Measurements from ENCODE around the gene ANXA3.

The ANXA3 gene

DNA sequence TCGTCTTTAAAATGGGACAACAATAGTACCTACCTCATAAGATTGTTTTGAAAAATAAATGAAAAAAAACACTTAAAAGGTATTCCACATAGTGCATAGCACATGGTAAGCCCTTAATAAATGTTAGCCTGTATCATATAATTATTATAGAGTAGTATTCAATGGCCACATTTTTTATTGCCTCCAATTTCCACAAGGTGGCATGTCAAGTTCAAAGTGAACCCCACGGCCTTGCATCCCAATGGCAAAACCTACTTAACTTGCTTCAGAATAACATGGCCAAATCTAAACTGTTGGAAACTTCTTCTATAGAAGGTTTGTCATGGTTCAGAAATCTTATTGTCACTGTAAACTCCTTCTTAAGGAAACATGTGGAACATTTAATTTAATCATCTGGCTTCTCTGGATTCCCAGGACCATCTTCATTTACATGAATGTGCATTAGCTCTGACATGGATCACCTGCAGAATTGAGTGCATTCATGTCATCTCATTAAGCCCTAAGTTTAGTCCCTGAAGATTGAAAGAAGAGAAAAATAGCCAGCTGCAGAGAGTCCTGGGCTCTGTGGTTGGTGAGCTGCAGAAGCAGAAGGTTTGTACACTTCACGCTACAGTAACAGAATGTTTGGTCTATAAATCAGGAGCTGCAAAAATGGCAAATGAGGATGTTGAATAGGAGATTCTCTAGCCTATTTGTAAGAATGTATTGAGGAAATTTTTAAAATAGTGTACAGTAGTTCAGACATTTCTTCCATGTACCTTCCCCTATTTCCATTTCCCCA is 61.0 kb downstream of the ANXA3 start:
- DNase-seq = peak; percentile 27 to 34

DNA sequence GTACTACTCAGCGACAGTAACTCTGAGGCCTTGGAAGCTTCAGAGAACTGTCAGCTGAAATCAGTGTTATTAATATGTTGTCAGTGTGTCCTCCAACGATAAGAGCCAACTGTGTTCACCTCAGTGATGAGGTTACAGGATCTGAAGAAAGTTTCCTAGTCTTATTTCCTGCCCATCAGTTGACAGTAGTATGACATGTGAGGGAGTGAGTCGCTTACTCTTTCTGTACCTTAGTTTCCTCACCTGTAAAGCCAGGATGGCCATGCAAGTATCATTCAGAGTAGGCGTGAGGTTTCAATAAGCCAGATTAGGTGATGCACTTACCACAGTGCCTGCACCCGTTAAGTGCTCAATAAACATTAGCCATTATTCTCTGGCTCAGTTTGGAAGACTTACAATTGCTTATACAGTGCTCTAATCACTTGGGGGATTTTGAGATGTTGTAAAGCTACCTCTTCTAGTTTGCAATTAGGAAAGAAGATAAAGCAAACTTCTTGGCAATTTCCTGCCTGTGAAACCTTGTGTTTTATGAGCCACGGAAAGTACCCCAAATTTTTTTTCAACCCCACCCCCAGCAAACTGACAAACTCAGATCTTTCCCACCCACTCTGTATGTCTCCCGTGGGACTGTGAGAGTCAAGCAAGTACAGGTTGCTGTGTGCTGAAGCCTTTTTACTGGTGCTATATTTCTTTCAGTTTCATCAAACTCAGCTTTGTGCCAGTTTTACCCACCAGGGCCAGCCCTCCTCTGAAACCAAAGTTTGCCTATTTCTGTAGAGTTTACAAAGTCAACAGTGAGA is 62.2 kb downstream of the ANXA3 start:
- peak in 1 of 2 donors; percentile 31 for DNase-seq

DNA sequence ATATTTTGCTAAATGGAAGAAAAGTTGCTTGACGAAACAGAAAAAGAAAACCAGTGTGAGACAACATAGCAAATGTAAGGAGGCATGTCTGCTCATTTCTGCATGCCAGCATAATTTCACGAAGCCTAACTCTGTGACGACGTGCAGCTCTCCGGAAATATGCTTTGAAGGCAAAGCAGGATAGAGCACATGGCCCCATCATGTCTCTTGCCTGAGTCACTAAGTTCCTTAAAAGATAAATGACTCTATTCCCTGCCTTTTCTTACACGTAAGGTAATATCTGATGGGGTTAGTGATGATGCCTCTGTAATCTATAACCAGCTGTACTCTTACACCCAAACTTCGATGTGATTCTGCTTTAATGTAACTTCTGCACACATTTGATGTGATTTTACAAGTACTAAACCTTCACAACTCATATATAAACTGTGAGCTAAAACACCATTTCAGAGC is 64.5 kb downstream of the ANXA3 start:
- DNase-seq = no peak

DNA sequence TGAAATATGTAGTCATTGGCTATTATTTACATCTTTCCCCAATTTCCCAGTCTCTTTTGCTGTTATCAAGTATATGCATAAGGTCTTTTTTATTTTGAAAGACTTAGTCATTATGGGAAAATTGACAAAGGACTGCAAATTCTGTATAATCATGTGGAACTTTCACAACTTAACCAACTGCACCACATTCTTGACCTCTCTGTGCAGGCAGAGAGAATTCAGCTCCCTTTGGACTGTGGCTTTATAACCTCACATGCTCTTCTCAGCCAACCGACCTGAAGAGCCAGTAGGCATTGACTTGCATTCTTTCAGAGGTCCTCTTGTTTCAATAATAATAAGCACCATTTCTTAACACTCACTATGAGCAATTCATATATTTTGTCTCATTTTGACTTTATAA is 66.9 kb downstream of the ANXA3 start:
- DNase-seq = no peak

DNA sequence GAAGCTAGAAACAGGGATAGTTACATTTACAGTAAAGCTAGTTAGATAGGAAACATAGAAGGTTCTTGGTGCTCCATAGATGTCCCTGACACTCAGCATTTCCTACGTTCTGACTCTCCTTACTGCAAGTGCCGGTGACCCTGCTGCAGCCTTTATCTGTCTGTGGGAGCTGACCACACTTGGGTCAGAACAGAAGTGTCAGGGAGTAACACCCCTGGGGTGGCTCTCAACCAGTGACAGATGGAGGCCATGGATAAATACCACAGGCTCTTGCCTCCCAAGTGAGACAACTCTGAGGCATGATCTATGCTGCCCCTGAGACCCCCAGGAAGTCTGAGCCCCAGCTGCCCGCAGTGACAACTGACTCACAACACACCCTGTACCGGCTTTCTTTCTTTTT is 69.8 kb downstream of the ANXA3 start:
- no peak for DNase-seq

DNA sequence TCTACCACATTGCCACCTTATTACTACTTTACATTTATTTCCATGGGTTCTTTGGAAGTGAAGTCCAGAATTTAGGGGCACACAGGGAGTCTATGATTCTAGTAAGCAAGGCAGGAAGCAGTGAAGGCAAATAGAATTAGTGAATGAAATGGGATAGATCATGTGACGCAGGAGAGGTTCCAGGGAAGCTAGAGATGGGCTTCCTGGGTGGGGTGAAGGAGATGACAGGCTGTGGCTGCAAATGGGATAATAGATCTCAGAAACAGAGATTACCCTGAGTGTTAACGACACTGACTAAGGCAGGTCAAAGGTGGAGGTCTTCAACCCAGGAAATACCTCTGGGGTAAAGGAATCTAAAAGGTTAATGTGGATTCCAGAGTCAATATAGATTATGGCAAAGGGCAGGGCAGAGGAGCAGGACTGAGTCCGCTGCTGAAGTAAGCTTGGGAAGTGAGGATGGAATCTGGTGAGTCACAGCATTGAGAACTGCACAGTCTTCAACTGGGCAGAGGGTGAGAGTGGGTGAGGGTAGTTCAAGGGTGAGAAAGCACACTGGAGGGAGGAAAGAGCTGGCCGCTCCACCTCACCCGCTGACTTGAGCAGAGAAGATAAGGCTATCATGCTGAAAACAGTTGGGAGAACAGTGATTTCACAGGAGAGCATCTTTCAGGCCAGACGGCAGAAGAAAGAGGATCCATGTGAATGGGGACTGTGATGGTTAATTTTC is 70.8 kb downstream of the ANXA3 start:
- no peak for DNase-seq

DNA sequence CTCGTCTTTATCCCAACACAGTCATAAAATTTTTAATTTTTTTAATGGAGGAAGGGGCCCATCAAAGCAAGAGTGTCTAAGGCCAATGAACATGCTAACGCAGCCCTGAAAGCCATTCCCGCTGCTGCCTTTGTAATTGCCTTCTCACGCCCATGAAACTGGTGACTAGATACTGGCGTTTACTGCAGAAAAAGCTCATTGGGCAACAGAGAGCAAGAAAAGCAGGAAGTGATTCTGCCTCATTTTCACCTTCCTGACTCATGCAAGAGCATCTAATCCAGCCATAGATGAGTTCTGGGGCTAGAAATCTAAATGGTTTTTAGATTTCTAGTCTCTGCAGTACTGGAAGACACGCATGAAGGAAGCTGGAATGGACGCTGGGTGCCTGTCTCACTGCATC is 72.5 kb downstream of the ANXA3 start:
- no peak for DNase-seq

DNA sequence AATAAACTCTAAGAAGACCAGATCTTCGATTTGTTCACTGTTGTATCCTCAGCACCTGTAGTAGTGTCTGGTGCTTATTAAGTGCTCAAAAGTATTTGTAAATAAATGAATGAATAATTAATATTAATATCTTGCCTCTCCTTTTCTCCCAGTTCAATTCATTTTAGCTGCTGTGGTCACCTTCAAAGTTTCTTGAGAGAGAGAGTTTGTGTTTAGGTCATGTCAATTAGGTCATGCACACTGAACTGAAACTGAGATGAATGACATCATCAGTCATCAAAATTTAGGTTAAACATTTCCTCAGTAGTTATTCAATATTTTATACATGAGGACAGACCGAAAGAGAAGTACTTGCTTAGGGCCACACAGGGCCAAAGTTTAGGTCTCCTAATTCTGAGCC is 73.5 kb downstream of the ANXA3 start:
- DNase-seq = no peak

DNA sequence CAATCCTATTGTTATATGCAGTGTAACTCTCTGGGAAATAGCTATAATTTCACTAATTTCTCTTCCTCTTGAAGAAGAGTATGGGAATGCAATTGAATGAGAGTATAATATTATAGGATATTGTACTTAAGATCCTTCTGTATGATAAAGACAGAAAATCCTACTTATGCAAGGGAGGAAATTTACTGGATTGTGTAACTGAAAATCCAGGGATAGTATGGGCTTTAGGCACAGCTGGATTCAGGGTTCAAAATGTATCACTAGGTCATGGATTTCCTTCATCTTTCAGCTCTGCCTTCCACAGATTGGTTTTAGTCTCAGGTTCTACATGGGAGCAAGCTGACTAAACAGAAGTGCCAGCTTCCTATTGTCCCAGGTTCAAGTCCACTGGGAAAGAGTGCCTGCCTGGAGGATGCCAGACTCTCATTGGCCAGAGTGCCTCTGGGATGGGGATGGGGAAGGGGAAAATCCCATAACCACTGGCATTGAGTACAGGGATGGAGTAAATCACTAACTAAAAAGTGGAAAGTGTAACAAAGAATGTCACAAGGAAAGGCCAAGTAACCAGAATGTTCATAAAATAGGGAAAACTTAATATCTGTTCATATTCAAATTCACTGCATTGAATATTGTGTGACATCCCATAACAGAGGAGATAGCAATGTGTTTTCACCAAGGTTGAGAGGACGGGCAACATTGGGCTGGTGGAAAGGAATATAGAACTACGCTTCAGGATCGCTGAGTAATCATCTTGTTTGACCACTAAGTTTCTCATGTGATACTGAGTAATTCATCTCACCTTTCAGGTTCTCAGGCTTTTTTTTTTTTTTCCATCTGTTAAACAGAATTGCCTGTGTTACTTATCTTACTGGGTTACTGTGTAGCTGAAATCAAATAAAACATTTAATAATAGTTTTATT is 75.7 kb downstream of the ANXA3 start:
- DNase-seq = no peak

DNA sequence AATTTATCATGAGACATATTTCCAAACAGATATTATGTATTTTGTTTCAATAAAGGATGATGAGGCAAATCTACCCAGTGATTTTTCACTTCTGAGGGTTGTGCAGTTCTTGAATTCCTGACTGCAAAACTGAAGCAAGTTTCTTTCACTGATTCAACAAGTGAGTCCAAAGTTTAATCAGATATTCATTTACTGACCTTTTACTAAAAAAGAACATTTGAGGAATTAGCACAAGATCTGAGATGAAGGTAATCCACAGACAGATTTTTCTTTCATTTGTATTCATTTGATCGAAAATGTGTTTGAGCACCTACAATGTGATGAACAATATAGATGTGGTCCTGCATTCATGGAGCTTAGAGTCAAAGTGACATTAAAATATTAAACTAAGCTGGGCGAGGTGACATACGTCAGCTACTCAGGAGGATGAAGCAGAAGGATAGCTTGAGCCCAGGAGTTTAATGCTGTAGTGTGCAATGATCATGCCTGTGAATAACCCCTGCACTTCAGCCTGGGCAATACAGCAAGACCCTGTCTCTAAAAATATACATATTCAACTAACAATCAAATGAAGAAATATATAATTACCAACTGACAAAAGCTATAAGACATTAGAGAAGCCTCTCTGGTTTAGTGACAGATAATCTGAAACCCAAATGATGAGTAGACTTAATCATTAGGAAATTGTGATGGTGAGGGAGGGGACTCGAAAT is 76.6 kb downstream of the ANXA3 start:
- no peak for DNase-seq

DNA sequence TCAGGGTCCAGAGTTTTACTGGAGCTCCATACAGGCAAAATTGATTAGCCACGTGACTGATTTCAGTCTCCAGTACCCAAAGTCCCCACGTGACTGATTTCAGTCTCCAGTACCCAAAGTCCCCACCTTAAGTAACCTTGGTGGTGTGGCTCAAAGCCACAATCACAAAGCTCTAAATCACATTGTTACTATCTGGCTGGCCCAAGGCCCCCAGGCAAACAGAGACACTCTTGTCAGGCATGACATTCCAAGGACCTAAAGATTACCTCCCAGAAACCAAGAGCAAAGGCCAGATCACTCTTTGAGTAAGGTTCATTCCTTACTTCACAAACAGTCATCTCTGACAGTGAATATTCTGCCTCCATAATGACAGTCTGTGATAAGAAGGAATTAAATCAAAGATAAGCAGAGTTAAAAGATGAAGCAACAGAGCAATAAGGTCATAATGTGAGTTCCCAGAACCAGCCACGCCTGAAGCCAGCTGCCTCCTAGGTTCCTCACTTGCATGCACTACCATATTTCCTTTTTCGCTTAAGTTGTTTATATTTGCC is 78.5 kb downstream of the ANXA3 start:
- peak in 1 of 2 donors; percentile 20 for DNase-seq

DNA sequence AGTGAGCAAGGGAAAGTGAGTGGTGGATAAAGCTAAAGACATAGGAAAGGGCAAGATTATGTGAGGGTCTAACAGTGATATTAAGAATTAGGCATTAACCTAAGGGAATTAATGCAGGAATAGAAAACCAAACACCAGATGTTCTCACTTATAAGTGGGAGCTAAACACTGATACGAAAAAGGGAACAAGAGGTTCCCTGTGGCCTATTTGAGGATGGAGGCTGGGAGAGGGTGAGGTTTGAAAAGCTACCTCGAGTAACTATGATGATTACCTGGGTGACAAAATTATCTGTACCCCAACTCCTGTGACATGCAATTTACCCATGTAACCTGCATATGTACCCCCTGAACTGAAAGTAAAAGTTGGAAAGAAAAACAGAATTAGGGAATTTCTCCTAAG is 79.0 kb downstream of the ANXA3 start:
- DNase-seq = no peak

DNA sequence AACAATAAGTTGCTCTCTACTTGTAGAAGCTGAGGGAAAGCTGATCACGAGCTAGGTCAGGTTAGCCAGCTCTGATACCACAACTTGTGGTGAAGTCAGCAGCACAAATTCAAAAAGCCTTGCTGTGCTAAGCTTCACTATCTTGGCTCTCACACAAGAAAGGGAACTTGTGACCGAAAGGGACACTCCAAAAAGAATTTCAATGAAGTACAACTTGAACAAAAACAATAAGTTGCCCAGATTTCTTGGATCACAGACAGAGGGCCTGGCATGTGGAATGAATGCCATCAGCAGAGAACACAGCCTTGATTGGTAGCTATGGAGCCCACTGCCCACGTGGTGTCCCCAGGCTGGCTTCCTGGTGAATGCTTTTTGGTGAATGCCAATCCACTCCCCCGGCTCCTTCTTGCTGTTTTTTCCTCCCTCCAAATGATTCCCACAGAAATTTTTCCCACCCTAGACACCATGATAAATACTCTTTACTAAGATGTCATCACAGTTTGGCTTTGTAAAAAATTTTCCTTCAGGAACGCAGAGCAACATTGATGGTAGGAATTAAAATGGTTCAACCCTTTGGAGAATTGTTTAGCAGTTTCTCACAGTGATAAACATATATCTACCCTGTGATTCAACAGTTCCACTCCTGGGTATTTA is 82.6 kb downstream of the ANXA3 start:
- no peak for DNase-seq

DNA sequence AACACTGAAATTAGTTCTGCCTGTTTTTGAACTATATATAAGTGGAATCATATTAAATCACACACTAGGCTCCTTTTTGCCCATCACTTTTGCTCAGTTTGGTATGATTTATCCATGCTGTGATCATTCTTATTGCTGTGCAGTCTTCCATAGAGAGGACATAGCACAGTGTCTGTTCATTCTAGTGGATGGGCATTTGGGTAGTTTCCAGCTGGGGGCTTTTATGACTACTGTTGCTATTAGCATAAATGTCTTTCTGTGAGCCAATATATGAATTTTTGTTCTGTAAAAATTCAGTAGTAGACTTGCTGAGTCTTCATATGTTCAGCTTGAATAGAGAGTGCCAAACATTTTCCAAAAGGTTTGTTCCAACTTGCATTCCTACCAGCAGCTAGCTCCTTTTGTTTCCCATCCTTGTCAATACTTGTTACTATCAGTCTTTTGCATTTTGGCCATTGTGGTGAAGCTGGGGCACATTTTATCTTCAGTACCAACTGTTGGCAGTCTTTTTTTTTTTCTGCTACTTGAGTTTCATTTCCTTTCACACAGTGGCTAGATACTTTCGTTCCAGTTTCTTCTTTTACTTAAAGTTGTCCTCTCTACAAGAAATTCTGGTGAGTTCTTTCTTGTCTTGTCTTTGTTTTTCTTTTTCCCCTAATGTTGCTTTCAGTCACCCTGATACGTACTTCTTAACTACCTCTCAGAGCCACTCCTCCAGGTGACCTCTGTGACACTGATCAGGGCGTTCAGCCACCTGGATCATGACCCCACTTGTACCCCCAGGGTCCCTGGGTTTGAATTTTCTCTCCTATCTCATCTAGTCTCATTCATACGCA is 87.0 kb downstream of the ANXA3 start:
- DNase-seq = no peak

DNA sequence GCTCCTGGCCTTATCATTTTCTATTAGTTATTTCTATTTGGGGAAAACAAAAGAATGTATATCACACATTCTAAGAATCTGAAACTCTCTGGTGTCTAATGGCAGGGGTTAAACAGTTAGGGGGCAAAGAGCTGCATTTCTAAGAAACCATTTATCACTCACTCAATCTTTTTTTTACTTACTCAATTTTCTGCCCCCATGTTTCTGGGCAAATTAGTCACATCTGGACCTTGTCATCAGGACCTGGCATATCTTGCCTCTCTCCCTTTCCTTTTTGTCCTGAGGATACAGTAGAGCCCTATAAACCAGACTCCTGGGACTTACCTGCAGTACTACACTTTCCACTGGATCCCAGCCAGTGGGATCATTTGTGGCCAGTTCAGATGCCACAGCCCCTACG is 89.1 kb downstream of the ANXA3 start:
- DNase-seq = no peak

DNA sequence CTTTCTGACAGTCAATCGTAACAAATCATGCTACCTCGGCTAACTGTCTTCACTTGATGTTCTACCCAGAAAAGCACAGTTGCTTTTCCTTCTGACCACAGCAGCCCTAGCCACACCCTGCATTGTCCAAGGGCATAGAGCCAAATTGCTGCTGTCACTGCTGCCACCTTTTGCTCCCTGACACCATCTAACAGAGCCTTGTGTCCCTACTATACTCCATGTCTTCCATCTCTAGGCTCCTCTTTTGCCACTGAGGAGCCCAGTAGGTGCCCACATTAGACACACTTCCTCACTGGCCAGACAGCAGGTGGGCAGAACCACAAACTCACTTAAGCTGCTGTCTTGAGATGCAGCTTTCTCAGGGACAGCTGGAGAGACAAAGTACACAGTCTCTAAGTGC is 91.4 kb downstream of the ANXA3 start:
- DNase-seq = no peak

DNA sequence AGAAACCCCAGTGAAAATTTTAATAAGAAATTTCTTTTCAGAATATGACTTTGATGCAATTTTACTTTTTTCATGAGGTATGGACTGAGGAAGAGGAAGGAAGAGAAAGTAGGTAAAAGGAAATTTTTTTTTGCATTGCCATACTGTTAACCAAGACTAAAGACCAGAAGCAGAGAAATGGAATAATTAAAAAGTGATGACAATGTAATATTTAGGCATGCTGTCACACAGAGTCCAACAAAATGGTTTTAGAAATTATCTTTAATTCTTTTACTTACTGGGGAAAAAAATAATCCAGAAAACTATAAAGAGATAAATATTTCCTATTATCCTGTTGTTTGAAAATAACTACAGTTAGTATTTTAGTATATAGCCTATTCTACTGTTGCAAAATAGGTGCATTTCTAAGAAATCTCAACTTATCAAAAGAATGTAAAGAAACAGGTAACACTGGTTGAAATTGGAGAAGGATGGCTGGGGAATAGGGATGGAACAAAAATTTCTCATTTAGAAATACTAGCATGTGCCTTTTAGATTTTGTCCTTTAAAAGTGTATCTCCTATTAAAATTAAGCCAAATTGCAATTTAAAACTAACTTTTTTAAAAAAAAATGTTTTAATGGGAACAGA is 92.6 kb downstream of the ANXA3 start:
- no peak for DNase-seq

DNA sequence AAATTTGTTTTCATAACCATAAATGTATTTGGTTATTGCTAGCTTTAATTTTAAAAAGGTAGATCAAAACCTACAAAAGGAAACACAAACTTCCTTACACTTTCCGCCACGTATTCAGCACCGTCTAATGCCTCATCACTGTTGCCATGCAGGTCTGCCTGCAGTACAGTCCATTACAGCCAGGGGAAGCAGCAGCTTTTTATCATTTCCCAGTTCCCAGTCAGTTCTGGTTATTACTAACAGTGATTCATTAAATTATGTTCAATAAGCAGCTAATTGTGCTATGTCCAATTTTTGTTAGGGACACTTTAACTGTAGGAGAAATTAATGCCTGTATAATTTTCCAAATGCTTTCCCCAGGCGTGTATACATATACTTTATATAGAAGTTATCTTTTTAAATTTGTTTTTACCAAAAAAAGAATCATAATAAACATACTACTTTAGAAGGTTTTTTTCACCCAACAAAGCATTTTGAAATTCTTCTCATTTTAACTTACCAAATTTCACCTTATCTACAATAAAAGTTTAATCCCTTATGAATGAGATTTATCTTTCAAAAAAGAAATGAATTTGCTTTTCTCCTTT is 93.3 kb downstream of the ANXA3 start:
- peak; percentile 53 to 72 for DNase-seq

Data from CD4-positive, alpha-beta T cell treated with Interleukin-4 for 1 hour (primary cell).